Endothelial cell of umbilical vein (primary cell): ENCODE results near the gene CRISPLD2.

Experiments used
- CTCF ChIP-seq, 2 donors: IDR thresholded peaks; 1 replicate in 1 of 2; 2 replicates in 1 of 2; pipeline ENCODE4 v1.5.1; 2011; ENCODE audit warnings: low read length in 2 of 2, mild to moderate bottlenecking in 2 of 2, moderate library complexity in 2 of 2, control low read depth in 1 of 2, inconsistent platforms in 1 of 2, low read depth in 1 of 2; ENCODE audit not compliant: insufficient read depth in 1 of 2; ENCODE audit errors: extremely low read depth in 1 of 2
- EZH2 ChIP-seq: IDR thresholded peaks from 2 replicates; pipeline ENCODE4 v1.6.1; 2012; ENCODE audit warnings: borderline replicate concordance, low read depth, mild to moderate bottlenecking, moderate library complexity, low read length, inconsistent platforms; ENCODE audit not compliant: severe bottlenecking
- FOS ChIP-seq: IDR thresholded peaks from 2 replicates; pipeline ENCODE4 v1.6.1; 2011; ENCODE audit warnings: mild to moderate bottlenecking, low read length, moderate library complexity, borderline replicate concordance; ENCODE audit not compliant: insufficient read depth
- JUN ChIP-seq: IDR thresholded peaks from 2 replicates; pipeline ENCODE4 v1.6.1; 2011; ENCODE audit warnings: borderline replicate concordance, low read depth; ENCODE audit not compliant: insufficient read length, insufficient read depth
- MYC ChIP-seq: IDR thresholded peaks from one replicate; pipeline ENCODE4 v1.6.1; 2011; ENCODE audit warnings: mild to moderate bottlenecking, low read depth, low read length
- POLR2A ChIP-seq: IDR thresholded peaks from 2 replicates; pipeline ENCODE4 v1.6.1; 2012; ENCODE audit warnings: low read depth, mild to moderate bottlenecking, control low read depth, low read length
- POLR2AphosphoS5 ChIP-seq: IDR thresholded peaks from 2 replicates; pipeline ENCODE4 v1.6.1; 2012; ENCODE audit warnings: low read depth, mild to moderate bottlenecking, control low read depth, low read length, moderate library complexity; ENCODE audit not compliant: insufficient read depth
- TF ChIP-seq, protein P1 (sequence below): IDR thresholded peaks from 2 replicates; pipeline ENCODE4 v1.6.1; 2011; ENCODE audit not compliant: insufficient read depth, insufficient read length

DNA sequence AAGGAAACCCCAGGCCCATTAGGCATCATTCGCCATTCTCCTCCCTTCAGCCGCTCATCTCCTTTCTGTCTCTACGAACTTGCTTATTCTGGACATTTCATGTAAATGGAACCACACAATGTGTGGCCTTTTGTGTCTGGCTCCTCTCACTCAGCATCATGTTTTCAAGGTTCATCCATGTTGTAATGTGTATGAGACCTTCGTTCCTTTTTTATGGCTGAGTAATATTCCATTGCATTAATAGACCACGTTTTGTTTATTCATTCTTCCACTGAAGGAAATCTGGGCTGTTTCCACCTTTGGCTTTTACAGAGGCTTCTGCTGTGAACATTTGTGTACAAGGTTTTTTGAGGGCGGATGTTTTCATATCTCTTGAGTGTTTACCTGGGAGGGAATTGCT, 3.2 kb downstream of the CRISPLD2 start:
- no peak for TF ChIP-seq EZH2
- TF ChIP-seq CTCF (IDR thresholded peaks at IDR 0.05; ENCODE audit: extremely low read depth in 1 of 2, insufficient read depth in 1 of 2, low read depth in 1 of 2, low read length in 2 of 2), result no peak
- TF ChIP-seq, protein P1, sequence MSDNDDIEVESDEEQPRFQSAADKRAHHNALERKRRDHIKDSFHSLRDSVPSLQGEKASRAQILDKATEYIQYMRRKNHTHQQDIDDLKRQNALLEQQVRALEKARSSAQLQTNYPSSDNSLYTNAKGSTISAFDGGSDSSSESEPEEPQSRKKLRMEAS, result no peak
- TF ChIP-seq FOS, result no peak
- no peak for TF ChIP-seq POLR2AphosphoS5
- no peak for TF ChIP-seq POLR2A
- no peak for TF ChIP-seq MYC
- no peak for TF ChIP-seq JUN
